ENCODE data around the gene SPINDOC.
"Not testable (repeated sequence)": the region's sequence is repeated elsewhere in the genome, so short reads cannot be mapped to it uniquely, and the experiment has no call there.

Gene SPINDOC

GRCh38 chr11:63791495-63792167 lies 21.6 kb upstream of the SPINDOC start:
- DNase-seq: no peak

- no peak for DNase-seq
Measured at GRCh38 chr11:63793161-63793560, 20.1 kb upstream of the SPINDOC start.

- DNase-seq: no peak
Measured at GRCh38 chr11:63795066-63795465, 18.2 kb upstream of the SPINDOC start.

GRCh38 chr11:63800921-63801320 lies 12.3 kb upstream of the SPINDOC start:
- no peak for DNase-seq

GRCh38 chr11:63802637-63803414 lies 10.4 kb upstream of the SPINDOC start:
- no peak for DNase-seq

GRCh38 chr11:63804259-63804658 lies 9.0 kb upstream of the SPINDOC start:
- DNase-seq: no peak

GRCh38 chr11:63805844-63806415 lies 7.3 kb upstream of the SPINDOC start:
- DNase-seq: no peak

- not testable (repeated sequence) for DNase-seq
Measured at GRCh38 chr11:63810383-63810782, 2.9 kb upstream of the SPINDOC start.

GRCh38 chr11:63811522-63811921 lies 1.7 kb upstream of the SPINDOC start:
- DNase-seq: no peak

- peak; percentile 43 for DNase-seq
Measured at GRCh38 chr11:63813563-63814382, 517 bp downstream of the SPINDOC start.

- no peak for DNase-seq
Measured at GRCh38 chr11:63814383-63814736, 1.1 kb downstream of the SPINDOC start.

GRCh38 chr11:63816166-63816565 lies 2.9 kb downstream of the SPINDOC start:
- no peak for DNase-seq

- DNase-seq: no peak
Measured at GRCh38 chr11:63816732-63817131, 3.5 kb downstream of the SPINDOC start.

GRCh38 chr11:63817758-63818498 lies 4.7 kb downstream of the SPINDOC start:
- no peak for DNase-seq

- no peak for DNase-seq
Measured at GRCh38 chr11:63818609-63819008, 5.4 kb downstream of the SPINDOC start.

GRCh38 chr11:63821411-63821810 lies 8.2 kb downstream of the SPINDOC start:
- no peak for DNase-seq

- DNase-seq: no peak
Measured at GRCh38 chr11:63826471-63827190, 13.4 kb downstream of the SPINDOC start.

- DNase-seq: no peak
Measured at GRCh38 chr11:63829823-63830489, 16.7 kb downstream of the SPINDOC start.

- DNase-seq: no peak
Measured at GRCh38 chr11:63831326-63831725, 18.1 kb downstream of the SPINDOC start.

- DNase-seq: no peak
Measured at GRCh38 chr11:63832336-63832735, 19.1 kb downstream of the SPINDOC start.

GRCh38 chr11:63833048-63833447 lies 19.8 kb downstream of the SPINDOC start:
- DNase-seq: no peak

Data from stimulated activated CD4-positive, alpha-beta T cell treated with anti-CD3 and anti-CD28 coated beads, Interleukin-12 subunit alpha, Interleukin-12 subunit beta, amount 100 ng/mL, for 4 hours (primary cell).